AG04449 (cell line): ENCODE results near the gene GOLGA6L10.
"Not testable (repeated sequence)": the region's sequence is repeated elsewhere in the genome, so short reads cannot be mapped to it uniquely, and the experiment has no call there.

Source experiments
- CTCF ChIA-PET: fragments of 350-600 bp; formaldehyde crosslinking; extraction: SDS; loops from one replicate; lab custom pipeline; 2021; ENCODE audit warnings: antibody characterized with exemption; lab: Yijun Ruan, JAX
- POLR2A ChIA-PET: fragments of 400-600, 350-600 bp; formaldehyde crosslinking; extraction: SDS; loops from one replicate; lab custom pipeline; 2020; ENCODE audit warnings: antibody characterized with exemption, inconsistent platforms; lab: Yijun Ruan, JAX
- DNase-seq: peaks from one replicate; pipeline ENCODE4 v3.0.0-alpha.2; 2010; ENCODE audit warnings: low read depth, low spot score
- H3K4me3 ChIP-seq: 2 replicates; pipeline ENCODE4 v1.5.1; 2011; ENCODE audit warnings: low read depth, mild to moderate bottlenecking, control low read depth, low read length
- TF ChIP-seq, protein P1 (sequence below): IDR thresholded peaks from one replicate; pipeline ENCODE4 v1.5.1; 2011; ENCODE audit warnings: mild to moderate bottlenecking, moderate library complexity, low read length, control low read depth, inconsistent platforms; ENCODE audit not compliant: insufficient read depth; ENCODE audit errors: missing control alignments

The GOLGA6L10 gene

DNA sequence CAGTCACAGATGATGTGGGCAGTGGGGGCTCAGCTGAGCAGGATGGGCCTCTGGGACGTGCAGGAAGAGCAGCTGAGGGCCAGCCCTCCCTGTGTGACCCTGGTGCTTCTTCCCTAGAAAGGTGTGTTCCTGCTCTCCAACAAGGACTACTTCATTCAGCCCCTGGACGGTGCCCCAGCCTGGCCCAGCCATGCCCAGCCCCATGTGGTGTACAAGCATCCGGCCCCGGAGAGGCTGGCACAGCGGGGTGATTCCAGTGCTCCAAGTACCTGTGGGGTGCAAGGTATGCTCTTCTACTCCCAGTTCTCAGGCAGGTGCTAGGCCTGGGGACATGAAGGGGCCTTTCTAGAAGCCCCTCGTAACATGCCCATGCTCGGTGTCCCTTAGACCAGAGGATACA, 48.4 kb downstream of the GOLGA6L10 start:
- DNase-seq: no peak
- no peak overlapping the region for H3K4me3 ChIP-seq
- POLR2A ChIA-PET: no interaction called here
- CTCF ChIA-PET: no interaction called here
- TF ChIP-seq, protein P1, sequence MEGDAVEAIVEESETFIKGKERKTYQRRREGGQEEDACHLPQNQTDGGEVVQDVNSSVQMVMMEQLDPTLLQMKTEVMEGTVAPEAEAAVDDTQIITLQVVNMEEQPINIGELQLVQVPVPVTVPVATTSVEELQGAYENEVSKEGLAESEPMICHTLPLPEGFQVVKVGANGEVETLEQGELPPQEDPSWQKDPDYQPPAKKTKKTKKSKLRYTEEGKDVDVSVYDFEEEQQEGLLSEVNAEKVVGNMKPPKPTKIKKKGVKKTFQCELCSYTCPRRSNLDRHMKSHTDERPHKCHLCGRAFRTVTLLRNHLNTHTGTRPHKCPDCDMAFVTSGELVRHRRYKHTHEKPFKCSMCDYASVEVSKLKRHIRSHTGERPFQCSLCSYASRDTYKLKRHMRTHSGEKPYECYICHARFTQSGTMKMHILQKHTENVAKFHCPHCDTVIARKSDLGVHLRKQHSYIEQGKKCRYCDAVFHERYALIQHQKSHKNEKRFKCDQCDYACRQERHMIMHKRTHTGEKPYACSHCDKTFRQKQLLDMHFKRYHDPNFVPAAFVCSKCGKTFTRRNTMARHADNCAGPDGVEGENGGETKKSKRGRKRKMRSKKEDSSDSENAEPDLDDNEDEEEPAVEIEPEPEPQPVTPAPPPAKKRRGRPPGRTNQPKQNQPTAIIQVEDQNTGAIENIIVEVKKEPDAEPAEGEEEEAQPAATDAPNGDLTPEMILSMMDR: no peak

DNA sequence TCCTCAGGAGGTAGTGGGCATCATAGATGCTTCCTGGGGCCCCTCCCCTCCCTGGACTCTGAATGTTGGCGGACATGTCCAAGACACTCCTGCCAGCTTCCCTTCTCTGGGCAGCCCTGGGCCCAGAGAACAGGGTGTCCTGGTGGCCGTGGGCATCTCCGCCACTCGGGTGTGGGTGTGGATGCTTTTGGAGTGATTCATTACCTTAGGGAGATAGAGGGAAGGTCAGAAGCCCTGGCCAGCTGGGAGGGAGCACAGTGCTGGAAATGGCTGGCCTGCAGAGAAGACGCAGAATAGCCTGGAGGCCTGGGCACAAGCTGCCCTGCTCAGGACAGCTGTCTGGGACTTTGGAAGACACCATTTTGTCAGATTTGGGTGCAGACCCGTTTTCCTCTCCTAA, 48.9 kb downstream of the GOLGA6L10 start:
- CTCF ChIA-PET, H3K4me3 ChIP-seq, DNase-seq, POLR2A ChIA-PET: not testable (repeated sequence)

DNA sequence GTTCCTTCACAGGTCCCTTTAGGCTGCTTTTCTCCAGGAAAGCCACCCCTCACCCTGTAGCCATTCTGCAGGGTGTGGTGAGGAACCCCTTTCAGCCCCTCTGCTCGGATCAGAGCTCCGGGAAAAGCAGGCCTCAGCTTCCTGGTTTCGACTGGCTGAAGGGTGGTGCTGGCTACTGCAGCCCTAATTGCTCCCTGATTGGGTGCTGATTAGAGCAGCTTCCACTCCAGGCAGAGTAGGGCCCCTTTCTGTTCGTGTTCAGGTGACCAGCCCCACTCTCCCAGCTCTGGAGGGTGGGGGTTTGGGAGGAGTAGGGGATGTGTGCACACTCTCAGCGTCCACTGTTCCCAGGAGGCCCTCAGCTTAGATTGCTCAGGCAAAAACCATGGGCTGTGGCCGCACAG, 49.8 kb downstream of the GOLGA6L10 start:
- POLR2A ChIA-PET, H3K4me3 ChIP-seq, DNase-seq, CTCF ChIA-PET: not testable (repeated sequence)

DNA sequence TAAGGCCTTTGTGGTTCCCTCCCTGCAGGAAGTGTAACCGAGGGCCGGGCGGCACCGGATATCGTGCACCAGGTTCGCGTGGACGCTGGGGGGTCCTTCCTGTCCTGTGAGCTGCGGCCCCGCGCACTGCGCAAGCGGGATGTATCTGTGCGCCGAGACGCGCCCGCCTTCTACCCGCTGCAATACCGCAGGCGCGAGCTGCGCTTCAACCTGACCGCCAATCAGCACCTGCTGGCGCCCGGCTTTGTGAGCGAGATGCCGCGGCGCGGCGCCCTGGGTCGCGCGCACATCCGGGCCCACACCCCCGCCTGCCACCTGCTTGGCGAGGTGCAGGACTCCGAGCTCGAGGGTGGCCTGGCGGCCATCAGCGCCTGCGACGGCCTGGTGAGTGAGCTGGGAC, 50.8 kb downstream of the GOLGA6L10 start:
- ChIA-PET POLR2A (no interaction called here), CTCF (no interaction called here)
- TF ChIP-seq, protein P1: no peak
- no peak for DNase-seq
- no peak overlapping the region for H3K4me3 ChIP-seq

DNA sequence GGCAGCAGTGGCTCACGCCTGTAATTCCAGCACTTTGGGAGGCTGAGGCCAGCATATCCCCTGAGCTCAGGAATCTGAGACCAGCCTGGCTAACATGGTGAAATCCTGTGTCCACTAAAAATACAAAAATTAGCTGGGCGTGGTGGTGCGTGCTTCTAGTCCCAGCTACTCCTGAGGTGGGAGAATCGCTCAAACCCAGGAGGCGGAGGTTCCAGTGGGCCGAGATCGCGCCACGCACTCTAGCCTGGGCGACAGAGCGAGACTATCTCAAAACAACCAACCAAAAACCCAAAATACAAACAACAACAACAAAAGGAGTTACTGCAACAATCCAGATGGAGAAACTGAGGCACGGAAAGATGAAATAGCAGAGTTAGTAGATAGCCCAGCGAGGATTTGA, 51.2 kb downstream of the GOLGA6L10 start:
- ChIA-PET CTCF (no interaction called here), POLR2A (no interaction called here)
- TF ChIP-seq, protein P1: no peak
- no peak overlapping the region for H3K4me3 ChIP-seq
- DNase-seq: no peak

DNA sequence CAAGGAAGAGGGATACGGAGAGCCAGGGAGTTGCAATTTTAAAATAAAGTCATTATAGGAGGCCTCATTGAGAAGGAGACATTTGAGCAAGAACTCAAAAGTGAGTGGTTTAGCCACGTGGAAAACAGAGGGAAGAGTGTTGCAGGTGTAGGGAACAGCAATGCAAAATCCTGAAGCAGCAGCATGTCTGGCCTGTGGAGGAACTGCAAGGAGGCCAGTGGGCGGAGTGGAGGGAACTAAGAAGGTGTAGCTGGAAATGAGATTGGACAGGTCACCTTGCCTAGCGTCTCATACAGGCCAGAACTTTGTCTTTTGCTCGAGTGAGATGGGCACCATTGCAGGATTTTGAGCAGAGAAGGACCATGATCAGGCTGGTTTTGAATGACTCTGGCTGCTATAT, 51.7 kb downstream of the GOLGA6L10 start:
- CTCF ChIA-PET: no interaction called here
- POLR2A ChIA-PET: no interaction called here
- no peak for DNase-seq
- TF ChIP-seq, protein P1: no peak
- H3K4me3 ChIP-seq: no peak overlapping the region

DNA sequence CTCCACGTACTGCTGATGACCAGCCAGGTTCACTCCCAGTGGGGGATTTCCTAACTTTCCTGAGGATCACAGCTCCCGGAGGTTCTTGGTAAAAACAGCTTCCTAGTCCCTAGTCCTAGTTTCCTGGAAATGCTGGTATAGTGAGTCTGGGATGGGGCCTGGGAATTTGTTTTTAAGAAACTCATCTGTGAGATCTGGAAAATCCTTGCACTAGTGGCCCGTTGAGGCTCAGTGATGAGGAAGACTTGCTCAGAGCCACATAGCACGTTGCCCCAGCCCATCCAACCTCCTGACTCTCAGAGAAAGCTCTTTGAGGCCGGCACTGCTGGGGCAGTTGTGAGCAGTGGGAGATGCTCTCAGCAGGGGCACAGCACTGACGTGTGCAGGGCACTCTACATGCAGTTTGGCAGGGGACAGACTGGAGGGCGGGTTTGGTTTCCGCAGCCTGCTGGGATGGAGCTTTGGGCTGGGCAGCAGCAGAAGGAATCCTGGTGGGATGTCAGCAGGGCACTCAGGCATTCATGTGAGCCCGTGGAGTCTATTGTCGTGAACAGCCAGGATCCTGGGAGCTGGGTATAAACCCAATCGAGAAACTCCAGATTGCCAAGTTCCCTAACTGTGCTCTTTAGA, 55.1 kb downstream of the GOLGA6L10 start:
- DNase-seq: no peak
- TF ChIP-seq, protein P1: no peak
- H3K4me3 ChIP-seq: no peak overlapping the region
- ChIA-PET CTCF (interaction anchor here (0.9 kb wide), 1 partner anchor 14 kb away, joined by 5 read pairs; no protein-coding TSS in a partner anchor), POLR2A (no interaction called here)
